ENCODE results near the gene AMACR.

DNA sequence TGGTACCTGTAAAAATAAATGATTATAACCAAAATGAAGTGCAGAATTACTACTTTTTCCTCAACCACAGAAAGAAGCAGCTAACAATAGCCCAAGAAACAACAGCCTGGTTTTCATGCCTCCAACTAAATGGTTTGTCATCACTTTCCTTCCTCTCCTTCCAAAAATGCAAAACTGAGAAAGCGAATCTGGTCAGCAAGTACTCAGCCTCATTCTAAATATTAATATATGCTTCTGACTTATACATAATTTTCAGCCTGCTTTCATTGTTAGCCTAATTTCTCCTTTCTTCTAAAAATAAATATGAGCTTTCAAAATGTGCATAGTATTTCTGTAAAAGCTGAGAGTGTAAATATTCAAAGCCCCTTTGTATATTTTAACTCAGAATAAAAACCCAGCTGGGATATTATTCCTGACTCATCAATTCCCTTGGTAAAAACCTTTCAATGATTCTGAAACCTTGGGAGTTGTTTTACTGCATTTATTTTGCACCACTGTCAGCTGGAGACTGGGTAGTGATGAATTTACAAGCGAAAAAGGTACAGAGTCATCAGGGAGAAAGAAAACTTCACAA lies 50.2 kb downstream of the AMACR start:
- TF ChIP-seq, protein P1, sequence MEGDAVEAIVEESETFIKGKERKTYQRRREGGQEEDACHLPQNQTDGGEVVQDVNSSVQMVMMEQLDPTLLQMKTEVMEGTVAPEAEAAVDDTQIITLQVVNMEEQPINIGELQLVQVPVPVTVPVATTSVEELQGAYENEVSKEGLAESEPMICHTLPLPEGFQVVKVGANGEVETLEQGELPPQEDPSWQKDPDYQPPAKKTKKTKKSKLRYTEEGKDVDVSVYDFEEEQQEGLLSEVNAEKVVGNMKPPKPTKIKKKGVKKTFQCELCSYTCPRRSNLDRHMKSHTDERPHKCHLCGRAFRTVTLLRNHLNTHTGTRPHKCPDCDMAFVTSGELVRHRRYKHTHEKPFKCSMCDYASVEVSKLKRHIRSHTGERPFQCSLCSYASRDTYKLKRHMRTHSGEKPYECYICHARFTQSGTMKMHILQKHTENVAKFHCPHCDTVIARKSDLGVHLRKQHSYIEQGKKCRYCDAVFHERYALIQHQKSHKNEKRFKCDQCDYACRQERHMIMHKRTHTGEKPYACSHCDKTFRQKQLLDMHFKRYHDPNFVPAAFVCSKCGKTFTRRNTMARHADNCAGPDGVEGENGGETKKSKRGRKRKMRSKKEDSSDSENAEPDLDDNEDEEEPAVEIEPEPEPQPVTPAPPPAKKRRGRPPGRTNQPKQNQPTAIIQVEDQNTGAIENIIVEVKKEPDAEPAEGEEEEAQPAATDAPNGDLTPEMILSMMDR (IDR thresholded peaks at IDR 0.05; ENCODE audit: low read depth, low read length), result no peak
- no peak for TF ChIP-seq POLR2A (IDR thresholded peaks at IDR 0.05; ENCODE audit: extremely low read depth, insufficient read length)

Measured in NB4 (cell line).